PC-9 (cell line): Measurements from ENCODE around the gene VAV3. TPM values are rescaled to one million over a fixed set of nuclear protein-coding genes. Genes with fewer than 3 reads are reported as not detected.

Source experiments
- BruUV-seq: library from RNA; stranded (reverse); fragments of 400-500 nt; replicated peaks from 2 replicates; lab custom pipeline; 2021; lab: Mats Ljungman, UMichigan
- CTCF ChIA-PET: fragments of 300-600 bp; sonication (Branson Sonifier 250); formaldehyde crosslinking; loops from one replicate; lab custom pipeline; 2022; ENCODE audit warnings: antibody characterized with exemption; lab: Charles Lee
- POLR2A ChIA-PET: fragments of 300-600 bp; sonication (Branson Sonifier 250); formaldehyde crosslinking; loops from one replicate; lab custom pipeline; 2022; ENCODE audit warnings: antibody characterized with exemption; ENCODE audit not compliant: unreplicated experiment; lab: Charles Lee
- DNase-seq, 2 experiments: peaks; one replicate each; pipeline versions ENCODE4 v3.0.0 to v3.0.0-alpha.2; 2015 to 2022; ENCODE audit warnings: mixed read lengths in 1 of 2
- H2AFZ ChIP-seq: fragments of 200-600 bp; sonication (generic); 2 replicates; pipeline ENCODE4 v1.8.1; 2017; ENCODE audit warnings: antibody characterized with exemption
- H3F3A ChIP-seq: fragments of 200-600 bp; sonication (generic); 2 replicates; pipeline ENCODE4 v1.8.1; 2017; ENCODE audit warnings: antibody characterized with exemption, mild to moderate bottlenecking, low read depth; ENCODE audit not compliant: insufficient read depth
- H3K27ac ChIP-seq: fragments of 200-600 bp; sonication (generic); 2 replicates; pipeline ENCODE4 v1.6.1; 2016; ENCODE audit warnings: mixed run types
- H3K27me3 ChIP-seq: fragments of 200-600 bp; sonication (generic); 2 replicates; pipeline ENCODE4 v1.6.1; 2016; ENCODE audit warnings: low read depth, mixed run types; ENCODE audit not compliant: insufficient read depth
- H3K36me3 ChIP-seq: fragments of 200-600 bp; sonication (generic); 2 replicates; pipeline ENCODE4 v1.6.1; 2016; ENCODE audit warnings: low read depth, mixed run types
- H3K4me1 ChIP-seq: fragments of 200-600 bp; sonication (generic); replicated peaks from 2 replicates; pipeline ENCODE4 v1.6.1; 2016; ENCODE audit warnings: mixed run types; ENCODE audit not compliant: insufficient read depth
- H3K4me2 ChIP-seq: fragments of 200-600 bp; sonication (generic); 2 replicates; pipeline ENCODE4 v1.6.1; 2017; ENCODE audit warnings: mixed run types
- H3K4me3 ChIP-seq: fragments of 200-600 bp; sonication (generic); 2 replicates; pipeline ENCODE4 v1.6.1; 2016; ENCODE audit warnings: mixed run types
- H3K79me2 ChIP-seq: fragments of 200-600 bp; sonication (generic); 2 replicates; pipeline ENCODE4 v1.6.1; 2017; ENCODE audit warnings: low read depth, mixed run types
- H3K9me2 ChIP-seq: fragments of 200-600 bp; sonication (generic); 2 replicates; pipeline ENCODE4 v1.8.1; 2017; ENCODE audit warnings: mild to moderate bottlenecking; ENCODE audit not compliant: insufficient read depth
- H3K9me3 ChIP-seq: fragments of 200-600 bp; sonication (generic); 2 replicates; pipeline ENCODE4 v1.8.1; 2016; ENCODE audit warnings: low read depth; ENCODE audit not compliant: insufficient read depth
- H4K20me1 ChIP-seq: fragments of 200-600 bp; sonication (generic); 2 replicates; pipeline ENCODE4 v1.8.1; 2017; ENCODE audit not compliant: insufficient read depth
- CTCF ChIP-seq: fragments of 200-600 bp; sonication (generic); conservative IDR thresholded peaks from 2 replicates; pipeline ENCODE4 v1.6.1; 2017; ENCODE audit warnings: mixed run types, antibody characterized with exemption, mild to moderate bottlenecking, moderate library complexity
- EZH2 ChIP-seq: fragments of 200-600 bp; sonication (generic); IDR thresholded peaks from 2 replicates; pipeline ENCODE4 v1.8.0; 2017; ENCODE audit warnings: antibody characterized with exemption, low read depth
- intact Hi-C: fragments of 100-400 bp; cut with micrococcal nuclease; formaldehyde crosslinking; loops from one replicate; pipeline ENCODE4 v1.10.0; 2022; ENCODE audit not compliant: unreplicated experiment
- total RNA-seq: library from RNA; stranded (reverse); gene quantifications from 2 replicates; pipeline ENCODE4 v1.2.3, GENCODE V29; 2021

Gene VAV3
- total RNA-seq, 1 experiment from 2014 or later: 1.7 TPM

- no peak overlapping the region for H3K4me2 ChIP-seq
- no peaks in the 10 kb centered on the region for H3F3A ChIP-seq
- TF ChIP-seq CTCF (no peak), EZH2 (no peak)
- H3K27me3 ChIP-seq: no peaks in the 10 kb centered on the region
- no peaks in the 10 kb centered on the region for H3K9me2 ChIP-seq
- DNase-seq: peak in 1 of 2 experiments; percentile 35
- H3K79me2 ChIP-seq: no peaks in the 10 kb centered on the region
- ChIA-PET POLR2A (no interaction called here), CTCF (no interaction called here)
- no peaks in the 10 kb centered on the region for H3K36me3 ChIP-seq
- H3K4me1 ChIP-seq: peaks cover 11% of the 10 kb centered on the region
- H3K4me3 ChIP-seq: no peak overlapping the region
- H4K20me1 ChIP-seq: no peaks in the 10 kb centered on the region
- no TSS peak for BruUV-seq
- no peak overlapping the region for H3K27ac ChIP-seq
- H2AFZ ChIP-seq: no peak overlapping the region
- intact Hi-C loops: no loop called here
- no peaks in the 10 kb centered on the region; the same call in 1 of the 2 replicates for H3K9me3 ChIP-seq
These were observed 89.3 kb downstream of the VAV3 start for GRCh38 chr1:107875689-107876088.

DNA sequence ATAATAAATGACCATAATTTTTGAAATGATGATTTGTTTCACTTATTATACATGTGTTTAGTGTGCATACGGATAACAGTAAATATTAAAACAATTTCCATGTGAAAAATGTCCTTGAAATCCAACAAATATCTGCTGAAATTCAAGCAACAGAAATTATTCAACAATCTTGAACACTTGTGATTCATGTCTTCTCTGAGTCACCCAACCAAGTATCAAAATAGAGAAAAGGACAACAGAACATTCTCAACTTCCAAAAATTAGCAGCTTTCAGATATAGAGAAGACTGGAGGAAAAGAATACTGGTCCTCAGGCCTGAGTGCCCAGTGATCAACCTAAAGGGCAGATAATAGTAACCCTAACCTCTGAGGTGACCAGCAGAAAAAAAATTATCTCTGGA, 90.8 kb downstream of the VAV3 start:
- no peaks in the 10 kb centered on the region for H4K20me1 ChIP-seq
- H2AFZ ChIP-seq: no peak overlapping the region
- BruUV-seq: no TSS peak
- POLR2A ChIA-PET: no interaction called here
- intact Hi-C loops: no loop called here
- no peaks in the 10 kb centered on the region; the same call in 1 of the 2 replicates for H3K9me3 ChIP-seq
- H3K36me3 ChIP-seq: no peaks in the 10 kb centered on the region
- H3K9me2 ChIP-seq: no peaks in the 10 kb centered on the region
- DNase-seq: peak in 1 of 2 experiments; percentile 31
- H3K27me3 ChIP-seq: no peaks in the 10 kb centered on the region
- H3K79me2 ChIP-seq: no peaks in the 10 kb centered on the region
- H3K4me1 ChIP-seq: peaks cover 11% of the 10 kb centered on the region
- TF ChIP-seq EZH2: no peak
- no peak for TF ChIP-seq CTCF
- CTCF ChIA-PET: no interaction called here
- no peaks in the 10 kb centered on the region for H3F3A ChIP-seq
- H3K4me2 ChIP-seq: no peak overlapping the region
- H3K4me3 ChIP-seq: no peak overlapping the region
- no peak overlapping the region for H3K27ac ChIP-seq

- DNase-seq: peak in 1 of 2 experiments; percentile 30
- Histone ChIP-seq H3K79me2 (no peaks in the 10 kb centered on the region), H3K9me2 (no peaks in the 10 kb centered on the region), H3F3A (no peaks in the 10 kb centered on the region), H3K4me2 (no peak overlapping the region), H3K27me3 (no peaks in the 10 kb centered on the region), H3K9me3 (no peaks in the 10 kb centered on the region; the same call in 1 of the 2 replicates), H3K4me3 (no peak overlapping the region), H3K27ac (no peak overlapping the region), H2AFZ (no peak overlapping the region), H3K4me1 (peaks cover 1% of the 10 kb centered on the region; the same call in 1 of the 2 replicates), H4K20me1 (no peaks in the 10 kb centered on the region), H3K36me3 (no peaks in the 10 kb centered on the region)
- BruUV-seq: no TSS peak
- TF ChIP-seq EZH2 (no peak), CTCF (no peak)
- ChIA-PET POLR2A (no interaction called here), CTCF (no interaction called here)
- intact Hi-C loops: no loop called here
These were observed 93.1 kb downstream of the VAV3 start for GRCh38 chr1:107871687-107872395.
